Neuronal stem cell (in vitro differentiated cells): ENCODE data around the gene IFT88.
"Not testable (repeated sequence)": the region's sequence is repeated elsewhere in the genome, so short reads cannot be mapped to it uniquely, and the experiment has no call there.

ENCODE experiments used
- DNase-seq: peaks from one replicate; pipeline ENCODE4 v3.0.0-alpha.2; 2013; ENCODE audit warnings: low spot score
- H2AFZ ChIP-seq: one replicate; pipeline ENCODE4 v1.6.1; 2013; ENCODE audit warnings: mild to moderate bottlenecking, low read length, inconsistent platforms
- H2AK5ac ChIP-seq: 2 replicates; pipeline ENCODE4 v1.6.1; 2013; ENCODE audit warnings: low read depth, mild to moderate bottlenecking, inconsistent platforms, low read length, moderate library complexity, mixed read lengths
- H2BK120ac ChIP-seq: 2 replicates; pipeline ENCODE4 v1.6.1; 2013; ENCODE audit warnings: low read depth, mild to moderate bottlenecking, inconsistent platforms, low read length, moderate library complexity, mixed read lengths
- H2BK12ac ChIP-seq: one replicate; pipeline ENCODE4 v1.6.1; 2013; ENCODE audit warnings: low read length, inconsistent platforms
- H2BK15ac ChIP-seq: 2 replicates; pipeline ENCODE4 v1.6.1; 2013; ENCODE audit warnings: mild to moderate bottlenecking, low read length, inconsistent platforms, mixed read lengths
- H2BK5ac ChIP-seq: one replicate; pipeline ENCODE4 v1.6.1; 2013; ENCODE audit warnings: inconsistent platforms, mild to moderate bottlenecking, low read length, moderate library complexity
- H3K14ac ChIP-seq: one replicate; pipeline ENCODE4 v1.6.1; 2013; ENCODE audit warnings: low read length, inconsistent platforms
- H3K18ac ChIP-seq: 2 replicates; pipeline ENCODE4 v1.6.1; 2013; ENCODE audit warnings: low read length, inconsistent platforms
- H3K23ac ChIP-seq: 2 replicates; pipeline ENCODE4 v1.6.1; 2013; ENCODE audit warnings: low read depth, mild to moderate bottlenecking, mixed read lengths, low read length, inconsistent platforms; ENCODE audit not compliant: poor library complexity
- H3K27ac ChIP-seq: replicated peaks from 3 replicates; pipeline ENCODE4 v1.5.1; 2013; ENCODE audit warnings: low read length, inconsistent platforms
- H3K27me3 ChIP-seq, 3 experiments: 2 replicates each; pipeline ENCODE4 v1.6.1; 2013; ENCODE audit warnings: low read length in 3 of 3, mild to moderate bottlenecking in 2 of 3, inconsistent platforms in 1 of 3, low read depth in 1 of 3, mixed read lengths in 1 of 3, moderate library complexity in 1 of 3; ENCODE audit not compliant: control insufficient read depth in 3 of 3, insufficient read depth in 3 of 3
- H3K36me3 ChIP-seq, 2 donors: replicated peaks in 1 of 2; 2 replicates each; pipeline ENCODE4 v1.6.1; 2013; ENCODE audit warnings: low read length in 2 of 2; ENCODE audit not compliant: control insufficient read depth in 2 of 2, insufficient read depth in 2 of 2
- H3K4ac ChIP-seq: 2 replicates; pipeline ENCODE4 v1.6.1; 2013; ENCODE audit warnings: inconsistent platforms, mild to moderate bottlenecking, low read length, moderate library complexity
- H3K4me1 ChIP-seq, 2 donors: 1 replicate in 1 of 2; 2 replicates in 1 of 2; pipeline ENCODE4 v1.6.1; 2013; ENCODE audit warnings: low read length in 2 of 2, low read depth in 1 of 2; ENCODE audit not compliant: control insufficient read depth in 2 of 2, insufficient read depth in 1 of 2
- H3K4me2 ChIP-seq: one replicate; pipeline ENCODE4 v1.6.1; 2013; ENCODE audit warnings: mild to moderate bottlenecking, low read length, inconsistent platforms; ENCODE audit not compliant: insufficient read depth, poor library complexity, severe bottlenecking
- H3K4me3 ChIP-seq, 2 donors: 2 replicates each; pipeline ENCODE4 v1.5.1; 2013; ENCODE audit warnings: low read length in 2 of 2, mild to moderate bottlenecking in 2 of 2, inconsistent platforms in 1 of 2, moderate library complexity in 1 of 2
- H3K79me1 ChIP-seq: one replicate; pipeline ENCODE4 v1.6.1; 2013; ENCODE audit warnings: low read depth, mild to moderate bottlenecking, inconsistent platforms, low read length, moderate library complexity
- H3K9ac ChIP-seq: one replicate; pipeline ENCODE4 v1.6.1; 2013; ENCODE audit warnings: mild to moderate bottlenecking, low read depth, low read length, inconsistent platforms; ENCODE audit not compliant: poor library complexity
- H3K9me3 ChIP-seq, 2 donors: replicated peaks in 1 of 2; 2 replicates each; pipeline versions ENCODE3 to v1.6.1; 2013; ENCODE audit warnings: low read length in 2 of 2, mild to moderate bottlenecking in 2 of 2, inconsistent platforms in 1 of 2, low read depth in 1 of 2, mixed read lengths in 1 of 2, moderate library complexity in 1 of 2; ENCODE audit not compliant: control insufficient read depth in 2 of 2, insufficient read depth in 1 of 2
- H4K8ac ChIP-seq: one replicate; pipeline ENCODE4 v1.6.1; 2013; ENCODE audit warnings: low read depth, mild to moderate bottlenecking, inconsistent platforms, low read length, moderate library complexity
- H4K91ac ChIP-seq: one replicate; pipeline ENCODE4 v1.6.1; 2013; ENCODE audit warnings: low read length, low read depth, mild to moderate bottlenecking, inconsistent platforms; ENCODE audit not compliant: poor library complexity
- WGBS, 2 donors: extraction: QIAGEN DNeasy Blood & Tissue Kit; methylation state at CpG; one replicate each; pipeline ENCODE4 v1.1.7; 2013; ENCODE audit warnings: missing lambda C conversion rate in 2 of 2, mixed read lengths in 1 of 2; ENCODE audit not compliant: insufficient read length in 2 of 2, insufficient replicate concordance in 1 of 2; ENCODE audit errors: extremely low coverage in 2 of 2; 5-methylcytosine and 5-hydroxymethylcytosine counted together

Gene IFT88

GRCh38 chr13:20680416-20681080, 113.6 kb downstream of the IFT88 start:
- H3K23ac ChIP-seq, result no peak overlapping the region
- no peak overlapping the region for H3K9ac ChIP-seq
- H3K4me2 ChIP-seq, result no peak overlapping the region
- H2BK12ac ChIP-seq, result no peak overlapping the region
- no peak for DNase-seq
- H4K91ac ChIP-seq, result no peak overlapping the region
- no peaks in the 10 kb centered on the region for H3K79me1 ChIP-seq
- H2AFZ ChIP-seq, result no peak overlapping the region
- no peak overlapping the region for H3K4ac ChIP-seq
- H2BK120ac ChIP-seq, result no peak overlapping the region
- no peak overlapping the region for H3K18ac ChIP-seq
- H2AK5ac ChIP-seq, result no peak overlapping the region
- WGBS, 2 donors, result no CpG with 5 or more reads among the region's 10 CpGs
- H3K4me3 ChIP-seq, result no peak overlapping the region
- H3K4me1 ChIP-seq, result peaks cover 0 to 10% of the 10 kb centered on the region in 2 donors
- H3K27ac ChIP-seq, result no peak overlapping the region
- H2BK15ac ChIP-seq, result no peak overlapping the region
- H3K36me3 ChIP-seq, result peaks cover 0 to 10% of the 10 kb centered on the region in 2 donors
- no peaks in the 10 kb centered on the region for H3K27me3 ChIP-seq
- H2BK5ac ChIP-seq, result no peak overlapping the region
- H4K8ac ChIP-seq, result no peak overlapping the region
- no peaks in the 10 kb centered on the region for H3K9me3 ChIP-seq
- no peak overlapping the region for H3K14ac ChIP-seq

GRCh38 chr13:20681481-20681880, 114.5 kb downstream of the IFT88 start:
- not testable (repeated sequence) for H3K4me2 ChIP-seq, H3K36me3 ChIP-seq, H3K4me3 ChIP-seq, H3K23ac ChIP-seq, H3K9me3 ChIP-seq, H2AK5ac ChIP-seq, H2BK120ac ChIP-seq, H2AFZ ChIP-seq, H3K14ac ChIP-seq, H2BK15ac ChIP-seq, H4K8ac ChIP-seq, H3K27me3 ChIP-seq, DNase-seq, H3K79me1 ChIP-seq, H3K18ac ChIP-seq, H3K4ac ChIP-seq, H2BK5ac ChIP-seq, H3K9ac ChIP-seq, H2BK12ac ChIP-seq, H4K91ac ChIP-seq, H3K27ac ChIP-seq, H3K4me1 ChIP-seq
- WGBS, 2 donors, result no CpG with 5 or more reads among the region's 5 CpGs

- no peaks in the 10 kb centered on the region for H3K9me3 ChIP-seq
- H2BK12ac ChIP-seq, result no peak overlapping the region
- WGBS, 2 donors, result no CpG with 5 or more reads among the region's 1 CpG
- no peak overlapping the region for H3K23ac ChIP-seq
- H3K4me1 ChIP-seq, result peaks cover 2 to 10% of the 10 kb centered on the region in 2 donors
- H3K4ac ChIP-seq, result no peak overlapping the region
- H3K79me1 ChIP-seq, result no peaks in the 10 kb centered on the region
- no peak overlapping the region for H3K4me2 ChIP-seq
- no peak overlapping the region for H3K4me3 ChIP-seq
- no peak overlapping the region for H2BK120ac ChIP-seq
- no peak overlapping the region for H3K9ac ChIP-seq
- H3K36me3 ChIP-seq, result no peaks in the 10 kb centered on the region
- H3K27me3 ChIP-seq, result no peaks in the 10 kb centered on the region
- no peak overlapping the region for H4K8ac ChIP-seq
- no peak overlapping the region for H2BK15ac ChIP-seq
- no peak overlapping the region for H2BK5ac ChIP-seq
- no peak overlapping the region for H4K91ac ChIP-seq
- H3K14ac ChIP-seq, result no peak overlapping the region
- no peak overlapping the region for H2AK5ac ChIP-seq
- H3K18ac ChIP-seq, result no peak overlapping the region
- H2AFZ ChIP-seq, result no peak overlapping the region
- H3K27ac ChIP-seq, result no peak overlapping the region
- DNase-seq, result no peak
Observed at GRCh38 chr13:20682061-20682460, 115.1 kb downstream of the IFT88 start.

GRCh38 chr13:20684041-20684440, 117.1 kb downstream of the IFT88 start:
- Histone ChIP-seq H3K36me3 (no peaks in the 10 kb centered on the region), H3K9me3 (no peaks in the 10 kb centered on the region), H3K14ac (no peak overlapping the region), H4K8ac (no peak overlapping the region), H3K18ac (no peak overlapping the region), H3K4me2 (no peak overlapping the region), H3K27ac (no peak overlapping the region), H3K23ac (no peak overlapping the region), H2BK12ac (no peak overlapping the region), H3K4ac (no peak overlapping the region), H2BK15ac (no peak overlapping the region), H4K91ac (no peak overlapping the region), H3K4me1 (peaks cover 3 to 10% of the 10 kb centered on the region in 2 donors), H3K79me1 (no peaks in the 10 kb centered on the region), H3K27me3 (no peaks in the 10 kb centered on the region), H2AFZ (no peak overlapping the region), H3K9ac (no peak overlapping the region), H2AK5ac (no peak overlapping the region), H3K4me3 (no peak overlapping the region), H2BK5ac (no peak overlapping the region), H2BK120ac (no peak overlapping the region)
- no peak for DNase-seq
- WGBS, 2 donors, result no CpG with 5 or more reads among the region's 4 CpGs
